AG08396 (cell line): ENCODE measurements around the gene IQCB1.
"Not testable (repeated sequence)": the region's sequence is repeated elsewhere in the genome, so short reads cannot be mapped to it uniquely, and the experiment has no call there.

Experiments used
- DNase-seq: peaks from one replicate; pipeline ENCODE4 v3.0.0; 2012; ENCODE audit warnings: low spot score, mixed read lengths

The IQCB1 gene

DNA sequence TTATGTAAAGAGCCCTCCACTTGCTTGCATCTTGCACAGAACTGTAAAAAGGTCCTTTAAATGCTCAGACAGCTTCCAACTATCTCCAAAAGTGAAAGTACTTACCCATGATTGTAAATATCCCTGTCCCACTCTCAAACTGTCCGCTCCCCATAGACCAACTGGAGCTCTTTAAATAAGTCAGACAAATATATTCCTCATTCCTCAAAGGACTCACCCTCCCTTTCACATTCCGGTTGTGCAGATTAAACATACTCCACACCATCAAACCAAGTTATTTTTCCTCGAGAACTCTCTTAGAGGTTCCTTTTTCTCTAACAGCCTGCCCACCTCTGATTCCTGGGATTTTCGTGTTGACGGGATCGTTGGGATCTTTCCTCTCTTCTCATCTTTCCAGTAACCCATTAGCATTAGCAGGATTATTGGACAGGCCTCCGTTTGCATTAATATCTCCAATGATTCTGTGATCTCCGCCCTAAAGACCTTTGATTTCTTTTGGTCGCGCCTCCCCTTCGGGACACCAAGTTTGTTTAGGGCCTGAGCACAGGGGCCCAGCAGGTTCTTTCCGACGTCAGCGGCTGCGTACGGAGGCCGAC, 86.1 kb downstream of the IQCB1 start:
- no peak for DNase-seq

DNA sequence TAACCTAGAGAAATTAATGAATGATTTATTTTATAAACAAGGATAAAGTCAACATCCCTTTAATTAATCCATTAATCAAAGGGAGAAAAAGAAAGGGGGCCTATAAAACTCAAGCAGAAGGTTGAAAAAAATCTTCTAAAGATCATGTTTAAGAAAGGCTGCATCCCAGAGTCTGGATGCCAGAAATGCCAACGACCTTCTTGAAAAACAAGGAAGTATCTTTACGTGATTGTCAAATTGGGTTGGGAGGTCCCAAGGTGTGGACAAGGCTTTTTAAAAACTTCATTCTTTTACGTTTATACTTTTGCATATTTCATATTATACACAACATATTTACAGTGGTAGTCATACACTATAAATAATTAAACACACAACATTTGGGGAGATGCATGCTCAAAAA, 86.9 kb downstream of the IQCB1 start:
- no peak for DNase-seq

DNA sequence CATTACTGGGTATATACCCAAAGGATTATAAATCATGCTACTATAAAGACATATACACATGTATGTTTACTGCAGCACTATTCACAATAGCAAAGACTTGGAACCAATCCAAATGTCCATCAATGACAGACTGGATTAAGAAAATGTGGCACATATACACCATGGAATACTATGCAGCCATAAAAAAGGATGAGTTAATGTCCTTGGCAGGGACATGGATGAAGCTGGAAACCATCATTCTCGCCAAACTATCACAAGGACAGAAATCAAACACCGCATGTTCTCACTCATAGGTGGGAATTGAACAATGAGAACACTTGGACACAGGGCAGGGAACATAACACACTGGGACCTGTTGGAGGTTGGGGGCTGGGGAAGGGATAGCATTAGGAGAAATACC, 91.8 kb downstream of the IQCB1 start:
- DNase-seq, result not testable (repeated sequence)

- no peak for DNase-seq
These were observed 94.0 kb downstream of the IQCB1 start for GRCh38 chr3:121740896-121741295.

- DNase-seq, result no peak
These were observed 95.0 kb downstream of the IQCB1 start for GRCh38 chr3:121739902-121740301.

DNA sequence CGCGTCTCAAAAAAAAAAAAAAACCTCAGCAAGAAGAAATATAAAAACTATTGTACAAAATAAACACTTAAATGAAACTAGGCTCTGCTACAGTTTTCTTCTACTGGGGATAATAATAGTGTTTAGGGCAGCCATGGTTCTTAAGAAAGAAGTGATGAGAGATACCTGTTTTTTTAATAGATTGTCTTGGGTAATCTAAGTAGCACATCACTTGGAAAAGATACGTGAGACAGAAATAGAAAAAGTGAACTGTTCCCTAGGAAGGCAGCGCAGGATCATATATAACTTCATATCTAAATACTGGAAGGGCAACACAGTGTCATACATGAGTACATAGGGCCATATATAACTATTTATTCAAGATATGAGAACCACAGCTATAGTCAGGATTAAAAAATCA, 97.2 kb downstream of the IQCB1 start:
- DNase-seq, result no peak

DNA sequence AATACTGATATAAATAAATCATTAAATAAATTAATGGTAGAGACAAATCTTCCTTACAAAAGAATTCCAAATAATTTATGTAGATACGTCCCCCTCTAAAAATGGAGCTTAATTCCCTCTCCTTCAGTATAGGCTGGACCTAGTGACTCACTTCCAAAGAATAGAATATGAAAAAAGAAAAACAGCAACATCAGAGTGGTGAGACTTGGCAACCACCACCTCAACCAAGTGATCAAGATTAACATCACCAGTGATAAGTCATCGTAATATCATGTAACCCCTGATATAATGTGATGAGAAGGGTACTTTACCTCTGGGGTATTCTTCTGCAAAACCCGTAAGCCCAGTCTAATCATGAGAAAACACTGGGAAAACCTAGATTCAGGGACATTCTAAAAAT, 98.7 kb downstream of the IQCB1 start:
- no peak for DNase-seq

GRCh38 chr3:121735047-121735696, 99.7 kb downstream of the IQCB1 start:
- no peak for DNase-seq

GRCh38 chr3:121730940-121731687, 103.7 kb downstream of the IQCB1 start:
- no peak for DNase-seq

- DNase-seq, result no peak
These were observed 110.7 kb downstream of the IQCB1 start for GRCh38 chr3:121724130-121724529.

DNA sequence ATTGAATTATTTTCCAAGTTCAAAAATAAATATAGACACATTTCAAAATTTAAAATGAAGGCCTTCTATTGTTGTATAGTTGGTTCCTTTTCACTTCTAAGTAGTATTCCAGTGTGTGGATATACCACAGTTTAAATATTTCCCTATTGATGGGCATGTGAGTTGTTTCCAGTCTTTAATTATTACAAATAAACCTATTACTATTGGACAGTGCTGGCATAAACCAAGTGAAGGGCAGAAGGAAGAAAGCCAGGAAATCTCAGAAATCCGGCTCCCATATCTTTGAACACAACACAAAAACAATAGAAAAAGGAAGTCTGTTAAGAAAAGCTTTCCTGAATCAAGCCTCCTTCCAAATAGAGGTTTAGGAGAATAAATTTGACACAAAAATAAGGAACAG, 111.4 kb downstream of the IQCB1 start:
- no peak for DNase-seq

- no peak for DNase-seq
These were observed 112.4 kb downstream of the IQCB1 start for GRCh38 chr3:121722411-121722810.

GRCh38 chr3:121720163-121720562, 114.7 kb downstream of the IQCB1 start:
- no peak for DNase-seq
